ENCODE results near the gene KCTD2. TPM values are rescaled to one million over a fixed set of nuclear protein-coding genes. Genes with fewer than 3 reads are reported as not detected.

Gene KCTD2
- total RNA-seq, result 8.7 and 10.4 TPM in 2 replicates

GRCh38 chr17:75046407-75047289 is at the start of gene KCTD2, which contains the start of gene ATP5PD:
Gene KCTD2 (plus strand): TSS chr17:75047225. CDS start chr17:75047251, 26 bp downstream.
Gene ATP5PD (minus strand): TSS chr17:75046969. CDS start chr17:75042650, 4,319 bp downstream.

GRCh38 chr17:75012346-75013091 is 34.5 kb upstream of the KCTD2 start, which contains the start of gene MRPL58:
Gene MRPL58 (plus strand): TSS chr17:75012670. CDS start chr17:75012687, 17 bp downstream.

GRCh38 chr17:75087558-75088453 is 40.8 kb downstream of the KCTD2 start, which contains the start of gene SLC16A5:
Gene SLC16A5 (plus strand): TSS chr17:75087954. CDS start chr17:75093637, 5,683 bp downstream.

GRCh38 chr17:75109407-75110233 is 62.6 kb downstream of the KCTD2 start, which contains the start of gene ARMC7:
Gene ARMC7 (plus strand): TSS chr17:75109969. CDS start chr17:75110289, 320 bp downstream.

Other genes starting within 250 kb of the KCTD2 start
- gene GRIN2C, start 187.3 kb upstream of the KCTD2 start, total RNA-seq, result not detected in 2 replicates
- 32.0 and 43.7 TPM in 2 replicates for gene FDXR, start 174.2 kb upstream of the KCTD2 start, total RNA-seq
- 0.21 and 0.24 TPM in 2 replicates for gene FADS6, start 153.6 kb upstream of the KCTD2 start, total RNA-seq
- gene USH1G, start 124.0 kb upstream of the KCTD2 start, total RNA-seq, result 1.3 and 1.9 TPM in 2 replicates
- not detected in 2 replicates for gene OTOP2, start 123.0 kb upstream of the KCTD2 start, total RNA-seq
- not detected in 2 replicates for gene OTOP3, start 111.3 kb upstream of the KCTD2 start, total RNA-seq
- gene HID1, start 74.5 kb upstream of the KCTD2 start, total RNA-seq, result 2.4 and 3.4 TPM in 2 replicates
- gene CDR2L, start 59.6 kb upstream of the KCTD2 start, total RNA-seq, result 8.5 and 23.4 TPM in 2 replicates
- 27.7 and 33.7 TPM in 2 replicates for gene MRPL58, start 34.6 kb upstream of the KCTD2 start, total RNA-seq
- 266 and 320 TPM in 2 replicates for gene ATP5PD, start 256 bp upstream of the KCTD2 start, total RNA-seq
- 23.1 and 37.3 TPM in 2 replicates for gene SLC16A5, start 40.7 kb downstream of the KCTD2 start, total RNA-seq
- 1.2 and 1.7 TPM in 2 replicates for gene ARMC7, start 62.7 kb downstream of the KCTD2 start, total RNA-seq
- 67.5 and 73.3 TPM in 2 replicates for gene NT5C, start 84.5 kb downstream of the KCTD2 start, total RNA-seq
- gene JPT1, start 107.3 kb downstream of the KCTD2 start, total RNA-seq, result 256 and 280 TPM in 2 replicates
- gene SUMO2, start 135.7 kb downstream of the KCTD2 start, total RNA-seq, result 100 and 101 TPM in 2 replicates
- gene NUP85, start 158.5 kb downstream of the KCTD2 start, total RNA-seq, result 24.5 and 35.7 TPM in 2 replicates
- gene GGA3, start 214.4 kb downstream of the KCTD2 start, total RNA-seq, result 9.6 and 18.1 TPM in 2 replicates
- gene MRPS7, start 214.7 kb downstream of the KCTD2 start, total RNA-seq, result 69.3 and 72.5 TPM in 2 replicates
- 16.4 and 29.0 TPM in 2 replicates for gene MIF4GD, start 224.0 kb downstream of the KCTD2 start, total RNA-seq
- gene SLC25A19, start 242.2 kb downstream of the KCTD2 start, total RNA-seq, result 8.2 and 14.3 TPM in 2 replicates

Data from tracheal epithelial cell (primary cell).